OCI-LY7 (cell line): Measurements from ENCODE around the gene SRD5A3.

ENCODE experiments used
- CTCF ChIP-seq: fragments of 200-600 bp; sonication (generic); conservative IDR thresholded peaks from 2 replicates; pipeline ENCODE4 v1.5.1; 2014; ENCODE audit warnings: mild to moderate bottlenecking, antibody characterized with exemption, low read length, moderate library complexity, mixed read lengths
- EZH2phosphoT487 ChIP-seq: fragments of 200-600 bp; sonication (generic); IDR thresholded peaks from 2 replicates; pipeline ENCODE4 v1.6.1; 2018; ENCODE audit warnings: low read depth, borderline replicate concordance, mild to moderate bottlenecking, mixed run types, antibody characterized with exemption, low read length, moderate library complexity, mixed read lengths

DNA sequence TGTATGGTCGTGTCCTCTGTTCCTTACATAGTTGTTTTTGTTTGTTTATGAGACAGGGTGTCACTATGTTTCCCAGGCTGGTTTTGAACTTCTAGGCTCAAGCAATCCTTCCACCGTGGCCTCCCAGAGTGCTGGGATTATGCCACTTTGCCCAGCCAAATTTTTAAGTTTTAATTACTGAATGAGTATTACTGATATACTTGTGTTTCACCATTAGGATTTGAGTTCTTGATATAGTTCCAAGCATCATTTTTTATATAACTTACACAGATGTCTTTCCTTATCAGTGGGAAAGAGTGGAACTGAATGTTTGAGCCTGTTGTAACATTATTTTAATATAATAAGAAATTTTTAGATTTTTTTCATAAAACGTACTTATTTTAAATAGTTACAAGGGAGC is 70.1 kb downstream of the SRD5A3 start:
- TF ChIP-seq CTCF: no peak
- TF ChIP-seq EZH2phosphoT487: no peak
